ENCODE measurements around the gene GRIN2A.

The GRIN2A gene

DNA sequence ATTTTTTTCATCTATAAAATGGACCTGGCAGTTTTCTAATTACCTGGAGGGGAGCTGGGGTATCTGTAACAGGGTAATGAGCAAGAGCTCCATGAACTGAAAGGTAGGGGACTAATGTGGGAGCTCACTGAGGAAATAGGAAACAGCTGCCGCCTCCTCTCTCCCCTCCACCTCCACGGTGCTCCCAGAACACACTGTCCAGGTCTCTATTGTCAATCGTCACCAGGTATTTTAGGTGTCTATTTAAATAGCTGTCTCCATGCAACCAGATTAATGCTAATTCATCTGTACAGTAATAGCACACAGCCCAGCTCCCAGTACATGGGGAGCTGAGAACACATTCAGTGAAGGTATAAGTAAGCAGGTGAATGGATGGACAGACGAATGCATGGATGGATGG lies 233.3 kb downstream of the GRIN2A start:
- no peak for ATAC-seq
- TF ChIP-seq CSDC2 (CRISPR knock-in tag; IDR thresholded peaks at IDR 0.05) (no peak), ZNF70 (CRISPR knock-in tag; IDR thresholded peaks at IDR 0.05) (no peak), ZC3H10 (CRISPR knock-in tag; IDR thresholded peaks at IDR 0.05) (no peak), ZFP3 (CRISPR knock-in tag; IDR thresholded peaks at IDR 0.05) (no peak), TCF4 (CRISPR knock-in tag; IDR thresholded peaks at IDR 0.05; ENCODE audit: borderline replicate concordance) (no peak), ESRRG (CRISPR knock-in tag; IDR thresholded peaks at IDR 0.05) (no peak), RARB (CRISPR knock-in tag; IDR thresholded peaks at IDR 0.05) (no peak)
- TF ChIP-seq, protein P1, sequence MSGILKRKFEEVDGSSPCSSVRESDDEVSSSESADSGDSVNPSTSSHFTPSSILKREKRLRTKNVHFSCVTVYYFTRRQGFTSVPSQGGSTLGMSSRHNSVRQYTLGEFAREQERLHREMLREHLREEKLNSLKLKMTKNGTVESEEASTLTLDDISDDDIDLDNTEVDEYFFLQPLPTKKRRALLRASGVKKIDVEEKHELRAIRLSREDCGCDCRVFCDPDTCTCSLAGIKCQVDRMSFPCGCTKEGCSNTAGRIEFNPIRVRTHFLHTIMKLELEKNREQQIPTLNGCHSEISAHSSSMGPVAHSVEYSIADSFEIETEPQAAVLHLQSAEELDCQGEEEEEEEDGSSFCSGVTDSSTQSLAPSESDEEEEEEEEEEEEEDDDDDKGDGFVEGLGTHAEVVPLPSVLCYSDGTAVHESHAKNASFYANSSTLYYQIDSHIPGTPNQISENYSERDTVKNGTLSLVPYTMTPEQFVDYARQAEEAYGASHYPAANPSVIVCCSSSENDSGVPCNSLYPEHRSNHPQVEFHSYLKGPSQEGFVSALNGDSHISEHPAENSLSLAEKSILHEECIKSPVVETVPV (CRISPR knock-in tag; IDR thresholded peaks at IDR 0.05) = no peak
- TF ChIP-seq, protein P2, sequence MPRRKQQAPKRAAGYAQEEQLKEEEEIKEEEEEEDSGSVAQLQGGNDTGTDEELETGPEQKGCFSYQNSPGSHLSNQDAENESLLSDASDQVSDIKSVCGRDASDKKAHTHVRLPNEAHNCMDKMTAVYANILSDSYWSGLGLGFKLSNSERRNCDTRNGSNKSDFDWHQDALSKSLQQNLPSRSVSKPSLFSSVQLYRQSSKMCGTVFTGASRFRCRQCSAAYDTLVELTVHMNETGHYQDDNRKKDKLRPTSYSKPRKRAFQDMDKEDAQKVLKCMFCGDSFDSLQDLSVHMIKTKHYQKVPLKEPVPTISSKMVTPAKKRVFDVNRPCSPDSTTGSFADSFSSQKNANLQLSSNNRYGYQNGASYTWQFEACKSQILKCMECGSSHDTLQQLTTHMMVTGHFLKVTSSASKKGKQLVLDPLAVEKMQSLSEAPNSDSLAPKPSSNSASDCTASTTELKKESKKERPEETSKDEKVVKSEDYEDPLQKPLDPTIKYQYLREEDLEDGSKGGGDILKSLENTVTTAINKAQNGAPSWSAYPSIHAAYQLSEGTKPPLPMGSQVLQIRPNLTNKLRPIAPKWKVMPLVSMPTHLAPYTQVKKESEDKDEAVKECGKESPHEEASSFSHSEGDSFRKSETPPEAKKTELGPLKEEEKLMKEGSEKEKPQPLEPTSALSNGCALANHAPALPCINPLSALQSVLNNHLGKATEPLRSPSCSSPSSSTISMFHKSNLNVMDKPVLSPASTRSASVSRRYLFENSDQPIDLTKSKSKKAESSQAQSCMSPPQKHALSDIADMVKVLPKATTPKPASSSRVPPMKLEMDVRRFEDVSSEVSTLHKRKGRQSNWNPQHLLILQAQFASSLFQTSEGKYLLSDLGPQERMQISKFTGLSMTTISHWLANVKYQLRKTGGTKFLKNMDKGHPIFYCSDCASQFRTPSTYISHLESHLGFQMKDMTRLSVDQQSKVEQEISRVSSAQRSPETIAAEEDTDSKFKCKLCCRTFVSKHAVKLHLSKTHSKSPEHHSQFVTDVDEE (CRISPR knock-in tag; IDR thresholded peaks at IDR 0.05) = no peak
- TF ChIP-seq, protein P3, sequence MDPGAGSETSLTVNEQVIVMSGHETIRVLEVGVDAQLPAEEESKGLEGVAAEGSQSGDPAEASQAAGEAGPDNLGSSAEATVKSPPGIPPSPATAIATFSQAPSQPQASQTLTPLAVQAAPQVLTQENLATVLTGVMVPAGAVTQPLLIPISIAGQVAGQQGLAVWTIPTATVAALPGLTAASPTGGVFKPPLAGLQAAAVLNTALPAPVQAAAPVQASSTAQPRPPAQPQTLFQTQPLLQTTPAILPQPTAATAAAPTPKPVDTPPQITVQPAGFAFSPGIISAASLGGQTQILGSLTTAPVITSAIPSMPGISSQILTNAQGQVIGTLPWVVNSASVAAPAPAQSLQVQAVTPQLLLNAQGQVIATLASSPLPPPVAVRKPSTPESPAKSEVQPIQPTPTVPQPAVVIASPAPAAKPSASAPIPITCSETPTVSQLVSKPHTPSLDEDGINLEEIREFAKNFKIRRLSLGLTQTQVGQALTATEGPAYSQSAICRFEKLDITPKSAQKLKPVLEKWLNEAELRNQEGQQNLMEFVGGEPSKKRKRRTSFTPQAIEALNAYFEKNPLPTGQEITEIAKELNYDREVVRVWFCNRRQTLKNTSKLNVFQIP (CRISPR knock-in tag; IDR thresholded peaks at IDR 0.05; ENCODE audit: borderline replicate concordance, low read depth) = no peak
- TF ChIP-seq, protein P4, sequence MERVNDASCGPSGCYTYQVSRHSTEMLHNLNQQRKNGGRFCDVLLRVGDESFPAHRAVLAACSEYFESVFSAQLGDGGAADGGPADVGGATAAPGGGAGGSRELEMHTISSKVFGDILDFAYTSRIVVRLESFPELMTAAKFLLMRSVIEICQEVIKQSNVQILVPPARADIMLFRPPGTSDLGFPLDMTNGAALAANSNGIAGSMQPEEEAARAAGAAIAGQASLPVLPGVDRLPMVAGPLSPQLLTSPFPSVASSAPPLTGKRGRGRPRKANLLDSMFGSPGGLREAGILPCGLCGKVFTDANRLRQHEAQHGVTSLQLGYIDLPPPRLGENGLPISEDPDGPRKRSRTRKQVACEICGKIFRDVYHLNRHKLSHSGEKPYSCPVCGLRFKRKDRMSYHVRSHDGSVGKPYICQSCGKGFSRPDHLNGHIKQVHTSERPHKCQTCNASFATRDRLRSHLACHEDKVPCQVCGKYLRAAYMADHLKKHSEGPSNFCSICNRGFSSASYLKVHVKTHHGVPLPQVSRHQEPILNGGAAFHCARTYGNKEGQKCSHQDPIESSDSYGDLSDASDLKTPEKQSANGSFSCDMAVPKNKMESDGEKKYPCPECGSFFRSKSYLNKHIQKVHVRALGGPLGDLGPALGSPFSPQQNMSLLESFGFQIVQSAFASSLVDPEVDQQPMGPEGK (CRISPR knock-in tag; IDR thresholded peaks at IDR 0.05; ENCODE audit: borderline replicate concordance) = no peak

DNA sequence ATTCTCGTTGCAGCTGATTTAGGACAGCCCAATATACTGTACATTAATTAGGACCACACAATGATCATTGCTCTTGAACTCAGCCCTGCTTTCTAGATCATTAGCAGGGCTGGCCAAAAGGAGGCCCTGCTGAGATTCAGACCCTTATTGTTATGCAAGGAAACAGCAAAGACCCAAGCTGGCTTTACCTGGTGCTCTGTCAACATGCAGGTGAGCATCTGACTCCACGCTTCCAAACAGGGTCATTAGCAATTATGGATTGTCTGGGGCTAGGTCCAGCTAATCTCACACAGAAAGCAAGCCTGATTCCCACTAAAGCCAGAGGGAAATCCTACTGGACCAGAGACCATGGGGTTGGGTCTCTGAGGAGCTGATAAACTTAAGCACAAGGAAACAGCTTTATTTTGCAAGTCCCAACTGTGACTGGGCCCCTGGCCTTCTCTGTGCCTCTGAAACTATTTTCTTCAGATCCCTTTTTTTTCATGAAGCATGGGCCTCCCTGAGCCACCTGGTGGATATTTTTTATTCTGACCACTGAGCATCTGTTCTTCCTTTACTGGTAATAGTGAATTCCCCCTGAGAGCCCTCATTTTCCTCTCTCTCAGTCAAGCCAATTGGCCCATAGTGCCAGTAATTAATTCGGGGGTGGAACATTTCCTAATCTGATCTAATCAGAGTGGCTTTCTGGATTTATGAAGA lies 236.1 kb downstream of the GRIN2A start:
- no peak for ATAC-seq

More for the DNA sequence above, 236.1 kb downstream of the GRIN2A start:
- TF ChIP-seq CSDC2 (CRISPR knock-in tag; IDR thresholded peaks at IDR 0.05) = no peak
- no peak for TF ChIP-seq ZNF70 (CRISPR knock-in tag; IDR thresholded peaks at IDR 0.05)
- TF ChIP-seq ZC3H10 (CRISPR knock-in tag; IDR thresholded peaks at IDR 0.05) = no peak
- TF ChIP-seq TOX (CRISPR knock-in tag; IDR thresholded peaks at IDR 0.05; ENCODE audit: borderline replicate concordance) = no peak
- TF ChIP-seq, protein P2 (CRISPR knock-in tag; IDR thresholded peaks at IDR 0.05) = no peak
- TF ChIP-seq, protein P3 (CRISPR knock-in tag; IDR thresholded peaks at IDR 0.05; ENCODE audit: borderline replicate concordance, low read depth) = no peak
- TF ChIP-seq TCF4 (CRISPR knock-in tag; IDR thresholded peaks at IDR 0.05; ENCODE audit: borderline replicate concordance) = no peak
- TF ChIP-seq ZNF8 (CRISPR knock-in tag; IDR thresholded peaks at IDR 0.05) = no peak
- no peak for TF ChIP-seq ESRRG (CRISPR knock-in tag; IDR thresholded peaks at IDR 0.05)
- TF ChIP-seq, protein P1 (CRISPR knock-in tag; IDR thresholded peaks at IDR 0.05) = no peak
- TF ChIP-seq ISL1 (CRISPR knock-in tag; IDR thresholded peaks at IDR 0.05) = no peak

Data from SK-N-SH treated with all-trans-retinoic acid at 6 μM for 48 hours (cell line).